ENCODE measurements around the gene OR8J1.

The OR8J1 gene

GRCh38 chr11:56394381-56394780, 40.3 kb downstream of the OR8J1 start:
- TF ChIP-seq POLR2AphosphoS5 (IDR thresholded peaks at IDR 0.05; ENCODE audit: low read depth, low read length) (no peak), SIN3A (IDR thresholded peaks at IDR 0.05; ENCODE audit: borderline replicate concordance, insufficient read depth, low read length) (no peak), REST (IDR thresholded peaks at IDR 0.05; ENCODE audit: insufficient read depth in 1 of 2, low read depth in 2 of 2, low read length in 2 of 2) (no peak), TAF1 (IDR thresholded peaks at IDR 0.05; ENCODE audit: borderline replicate concordance, insufficient read depth, low read length) (no peak), FOXP2 (optimal IDR thresholded peaks at IDR 0.05; ENCODE audit: borderline replicate concordance, extremely low read depth, extremely low read length, insufficient read depth) (no peak)

GRCh38 chr11:56396047-56396446, 42.0 kb downstream of the OR8J1 start:
- no peak for TF ChIP-seq POLR2AphosphoS5 (IDR thresholded peaks at IDR 0.05; ENCODE audit: low read depth, low read length)

- TF ChIP-seq TAF1 (IDR thresholded peaks at IDR 0.05; ENCODE audit: borderline replicate concordance, insufficient read depth, low read length) (no peak), FOXP2 (optimal IDR thresholded peaks at IDR 0.05; ENCODE audit: borderline replicate concordance, extremely low read depth, extremely low read length, insufficient read depth) (no peak), REST (IDR thresholded peaks at IDR 0.05; ENCODE audit: insufficient read depth in 1 of 2, low read depth in 2 of 2, low read length in 2 of 2) (no peak), SIN3A (IDR thresholded peaks at IDR 0.05; ENCODE audit: borderline replicate concordance, insufficient read depth, low read length) (no peak), POLR2AphosphoS5 (IDR thresholded peaks at IDR 0.05; ENCODE audit: low read depth, low read length) (no peak)
Measured at GRCh38 chr11:56404393-56404792, 50.3 kb downstream of the OR8J1 start.

- TF ChIP-seq TAF1 (IDR thresholded peaks at IDR 0.05; ENCODE audit: borderline replicate concordance, insufficient read depth, low read length) (no peak), FOXP2 (optimal IDR thresholded peaks at IDR 0.05; ENCODE audit: borderline replicate concordance, extremely low read depth, extremely low read length, insufficient read depth) (no peak), POLR2AphosphoS5 (IDR thresholded peaks at IDR 0.05; ENCODE audit: low read depth, low read length) (no peak), SIN3A (IDR thresholded peaks at IDR 0.05; ENCODE audit: borderline replicate concordance, insufficient read depth, low read length) (no peak), REST (IDR thresholded peaks at IDR 0.05; ENCODE audit: insufficient read depth in 1 of 2, low read depth in 2 of 2, low read length in 2 of 2) (no peak)
Measured at GRCh38 chr11:56410801-56411200, 56.7 kb downstream of the OR8J1 start.

Measured in PFSK-1 (cell line).